Anterior cingulate cortex (tissue), 58 donors: ENCODE results near the gene HIPK4.
"Not testable (repeated sequence)": the region's sequence is repeated elsewhere in the genome, so short reads cannot be mapped to it uniquely, and the experiment has no call there.

ENCODE experiments used
- DNase-seq, 58 donors: peaks; one replicate each; lab custom pipeline; 2025; lab: John Stamatoyannopoulos, UW

Gene HIPK4

GRCh38 chr19:40341601-40342482 is 48.1 kb downstream of the HIPK4 start:
- peak in 30 of 58 donors; percentile 5 to 54 (median 16) for DNase-seq

GRCh38 chr19:40339018-40339728 is 50.8 kb downstream of the HIPK4 start:
- DNase-seq, result no peak

DNA sequence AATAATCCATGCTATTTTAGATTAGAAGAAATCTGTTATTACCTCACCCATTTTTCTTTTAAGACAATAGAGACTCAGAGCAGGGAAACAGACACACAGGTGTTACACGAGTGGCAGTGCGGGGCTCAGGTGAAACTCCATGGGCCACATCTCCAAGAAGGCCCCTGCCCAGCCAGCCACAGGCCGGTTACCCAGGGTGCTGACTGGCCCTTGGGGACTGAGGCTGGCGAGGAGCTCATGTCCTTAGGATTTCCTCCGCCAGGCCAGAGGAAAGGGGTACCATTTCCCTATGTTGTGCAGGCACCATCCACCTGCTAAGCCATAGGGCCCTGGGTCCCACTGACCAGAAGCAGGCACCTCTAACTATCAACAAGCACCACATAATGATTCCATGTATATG is 52.4 kb downstream of the HIPK4 start:
- DNase-seq, result no peak

DNA sequence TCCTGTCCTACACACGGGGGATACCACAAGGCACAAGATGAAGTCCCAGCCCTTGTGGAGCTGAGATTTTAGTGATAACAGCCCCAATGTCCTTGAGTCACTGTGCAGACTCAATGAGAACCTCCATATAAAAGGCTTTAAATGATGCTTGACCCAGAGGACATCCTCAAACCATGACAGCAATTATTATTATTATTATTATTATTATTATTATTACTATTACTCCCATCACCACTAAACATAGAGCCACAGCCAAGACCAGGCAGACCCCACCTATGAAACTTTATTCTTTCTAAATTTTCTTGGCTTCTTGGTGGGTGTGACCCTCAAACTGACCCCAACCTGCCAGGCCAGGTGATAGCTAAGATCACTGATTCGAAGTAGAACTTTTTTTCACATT is 52.9 kb downstream of the HIPK4 start:
- DNase-seq, result no peak

- no peak for DNase-seq
Observed at GRCh38 chr19:40336601-40336900, 53.4 kb downstream of the HIPK4 start.

DNA sequence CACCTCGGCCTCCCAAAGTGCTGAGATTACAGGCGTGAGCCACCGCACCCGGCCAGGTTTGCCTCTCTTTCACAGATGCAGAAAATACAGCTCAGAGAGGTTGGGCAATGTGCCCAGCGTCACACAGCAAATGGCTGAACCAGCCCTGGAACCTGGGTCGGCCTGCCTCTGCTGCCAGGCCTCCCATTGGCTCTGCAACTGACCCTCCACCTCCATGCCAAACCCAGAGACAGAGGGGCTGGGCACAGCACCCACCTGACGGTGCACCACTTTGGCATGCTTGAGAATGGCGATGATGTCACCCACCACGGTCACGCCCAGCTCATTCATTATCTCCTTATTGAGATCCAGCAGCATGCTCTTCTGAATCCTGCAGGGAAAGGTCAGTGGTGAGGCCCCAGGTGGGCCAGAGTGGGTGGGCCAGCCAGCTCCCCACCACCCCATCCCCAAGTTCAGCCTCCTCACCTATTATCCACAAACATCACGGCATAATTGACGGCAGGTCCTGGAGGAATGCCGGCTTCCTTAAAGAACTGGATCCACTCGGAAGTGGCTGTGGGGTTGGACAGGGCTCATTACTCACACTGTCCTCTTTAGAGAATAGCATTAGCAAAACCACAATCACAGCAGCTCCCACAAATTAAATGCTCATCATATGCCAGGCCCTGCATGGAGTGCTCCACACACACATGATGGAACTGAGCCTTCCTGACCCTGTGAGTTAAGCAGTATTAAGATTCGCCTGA is 54.0 kb downstream of the HIPK4 start:
- no peak for DNase-seq

DNA sequence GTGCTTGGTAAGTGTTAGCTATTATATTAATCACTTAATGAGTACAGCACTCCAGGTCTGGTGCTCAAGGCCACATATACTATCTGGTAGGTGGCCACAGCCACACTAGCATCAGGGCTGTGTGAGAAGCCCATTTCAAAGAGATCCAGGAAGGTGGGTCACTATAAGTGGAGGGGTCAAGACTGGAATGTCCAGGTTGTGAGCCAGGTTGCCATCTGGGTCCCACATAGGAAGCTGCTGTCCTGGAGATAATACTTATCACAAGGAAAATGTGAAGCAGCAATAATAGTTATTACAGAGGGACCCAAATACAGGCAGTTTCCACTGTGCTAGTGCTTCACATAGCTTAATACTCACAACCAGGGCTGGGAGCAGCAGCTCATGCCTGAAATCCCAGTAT is 54.9 kb downstream of the HIPK4 start:
- no peak for DNase-seq

DNA sequence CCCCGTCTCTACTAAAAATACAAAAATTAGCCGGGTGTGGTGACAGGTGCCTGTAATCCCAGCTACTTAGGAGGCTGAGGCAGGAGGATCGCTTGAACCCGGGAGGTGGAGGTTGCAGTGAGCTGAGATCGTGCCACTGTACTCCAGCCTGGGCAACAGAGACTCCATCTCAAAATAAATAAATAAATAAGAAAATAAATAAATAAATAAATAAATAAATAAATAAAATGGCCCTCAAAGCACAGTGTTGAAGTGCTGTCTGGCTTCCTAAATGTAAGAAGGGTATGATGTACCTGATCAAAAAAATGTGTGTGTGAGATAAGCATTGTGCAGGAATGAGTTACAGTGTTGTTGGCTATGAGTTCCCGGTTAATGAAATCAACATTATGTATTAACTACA is 56.9 kb downstream of the HIPK4 start:
- DNase-seq, result not testable (repeated sequence)

DNA sequence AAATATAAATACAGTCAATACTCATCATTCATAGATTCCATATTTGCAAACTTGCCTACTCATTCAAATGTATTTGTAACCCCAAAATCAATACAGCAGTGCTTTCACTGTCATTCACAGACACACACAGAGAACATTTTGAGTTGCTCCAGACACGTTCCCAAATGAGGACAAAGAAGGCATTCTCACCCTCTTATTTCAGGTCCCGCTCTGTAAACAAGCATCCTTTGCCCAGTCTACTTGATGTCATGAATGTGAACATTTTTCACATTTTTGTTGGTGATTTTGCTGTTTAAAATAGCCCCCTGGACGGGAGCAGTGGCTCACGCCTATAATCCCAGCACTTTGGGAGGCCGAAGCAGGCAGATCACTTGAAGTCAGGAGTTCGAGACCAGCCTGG is 57.3 kb downstream of the HIPK4 start:
- peak in 11 of 58 donors; percentile 2 to 57 (median 21) for DNase-seq

- DNase-seq, result no peak
Observed at GRCh38 chr19:40331052-40331451, 58.9 kb downstream of the HIPK4 start.
